GM23338 (cell line): ENCODE measurements around the gene SELENON.

Experiments used
- POLR2AphosphoS5 ChIP-seq: IDR thresholded peaks from 2 replicates; pipeline ENCODE4 v1.6.1; 2016; ENCODE audit warnings: antibody characterized with exemption, low read depth
- REST ChIP-seq: IDR thresholded peaks from one replicate; pipeline ENCODE4 v1.6.1; 2018; ENCODE audit warnings: antibody characterized with exemption; ENCODE audit not compliant: unreplicated experiment
- ZNF331 ChIP-seq: fragments of 250-450 bp; sonication (Bioruptor Pico); IDR thresholded peaks from 2 replicates; pipeline ENCODE4 v1.5.0; 2020; ENCODE audit warnings: low read depth, mild to moderate bottlenecking, moderate library complexity
- TF ChIP-seq, protein P1 (sequence below), 2 experiments: fragments of 200-600 bp in 1 of 2; sonication (generic) in 1 of 2; conservative IDR thresholded peaks; 2 replicates each; pipeline versions ENCODE4 v1.5.1 to v1.6.1; 2016 to 2017; ENCODE audit warnings: antibody characterized with exemption in 2 of 2, low read depth in 2 of 2, mild to moderate bottlenecking in 2 of 2, moderate library complexity in 1 of 2

DNA sequence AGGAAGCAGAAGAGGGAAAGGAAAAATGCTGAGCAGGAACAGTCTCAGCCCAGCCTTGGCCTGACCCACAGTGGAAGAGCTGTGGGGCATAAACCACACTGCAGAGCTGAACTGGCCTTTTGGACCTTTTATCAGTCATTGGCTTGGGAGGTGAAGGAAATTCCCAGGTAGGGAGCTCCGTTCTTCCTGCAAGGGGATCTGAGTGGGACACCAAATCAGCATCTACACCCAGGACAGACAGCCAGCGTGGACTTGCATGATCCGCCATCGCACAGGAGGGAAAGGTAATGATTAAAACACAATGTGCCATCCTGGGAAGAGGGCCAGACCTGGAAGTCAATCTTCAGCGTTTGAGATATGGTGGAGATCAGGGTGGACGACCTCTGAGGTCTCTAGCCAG, 18.6 kb downstream of the SELENON start:
- TF ChIP-seq POLR2AphosphoS5 (no peak), ZNF331 (CRISPR knock-in tag) (no peak), REST (no peak)
- TF ChIP-seq, protein P1, sequence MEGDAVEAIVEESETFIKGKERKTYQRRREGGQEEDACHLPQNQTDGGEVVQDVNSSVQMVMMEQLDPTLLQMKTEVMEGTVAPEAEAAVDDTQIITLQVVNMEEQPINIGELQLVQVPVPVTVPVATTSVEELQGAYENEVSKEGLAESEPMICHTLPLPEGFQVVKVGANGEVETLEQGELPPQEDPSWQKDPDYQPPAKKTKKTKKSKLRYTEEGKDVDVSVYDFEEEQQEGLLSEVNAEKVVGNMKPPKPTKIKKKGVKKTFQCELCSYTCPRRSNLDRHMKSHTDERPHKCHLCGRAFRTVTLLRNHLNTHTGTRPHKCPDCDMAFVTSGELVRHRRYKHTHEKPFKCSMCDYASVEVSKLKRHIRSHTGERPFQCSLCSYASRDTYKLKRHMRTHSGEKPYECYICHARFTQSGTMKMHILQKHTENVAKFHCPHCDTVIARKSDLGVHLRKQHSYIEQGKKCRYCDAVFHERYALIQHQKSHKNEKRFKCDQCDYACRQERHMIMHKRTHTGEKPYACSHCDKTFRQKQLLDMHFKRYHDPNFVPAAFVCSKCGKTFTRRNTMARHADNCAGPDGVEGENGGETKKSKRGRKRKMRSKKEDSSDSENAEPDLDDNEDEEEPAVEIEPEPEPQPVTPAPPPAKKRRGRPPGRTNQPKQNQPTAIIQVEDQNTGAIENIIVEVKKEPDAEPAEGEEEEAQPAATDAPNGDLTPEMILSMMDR (conservative IDR thresholded peaks at IDR 0.05; ENCODE audit: low read depth in 2 of 2), result no peak
